RWPE1 (cell line): ENCODE data around the gene FAM221B.

Source experiments
- CTCF ChIA-PET: fragments of 350-600 bp; sonication (Branson Sonifier 250); formaldehyde crosslinking; extraction: SDS; loops from one replicate; lab custom pipeline; 2021; lab: Yijun Ruan, JAX
- POLR2A ChIA-PET: fragments of 400-600 bp; formaldehyde crosslinking; extraction: SDS; loops from one replicate; lab custom pipeline; 2020; ENCODE audit warnings: antibody characterized with exemption; ENCODE audit not compliant: low non-redundant PET; lab: Yijun Ruan, JAX
- DNase-seq: peaks from one replicate; pipeline ENCODE4 v3.0.0; 2012; ENCODE audit warnings: low spot score
- H3K27ac ChIP-seq: fragments of 450-650 bp; 2 replicates; pipeline ENCODE4 v1.5.1; 2017
- TF ChIP-seq, protein P1 (sequence below): fragments of 450-650 bp; conservative IDR thresholded peaks from 2 replicates; pipeline ENCODE4 v1.5.1; 2017; ENCODE audit warnings: low read depth, mild to moderate bottlenecking

FAM221B gene

DNA sequence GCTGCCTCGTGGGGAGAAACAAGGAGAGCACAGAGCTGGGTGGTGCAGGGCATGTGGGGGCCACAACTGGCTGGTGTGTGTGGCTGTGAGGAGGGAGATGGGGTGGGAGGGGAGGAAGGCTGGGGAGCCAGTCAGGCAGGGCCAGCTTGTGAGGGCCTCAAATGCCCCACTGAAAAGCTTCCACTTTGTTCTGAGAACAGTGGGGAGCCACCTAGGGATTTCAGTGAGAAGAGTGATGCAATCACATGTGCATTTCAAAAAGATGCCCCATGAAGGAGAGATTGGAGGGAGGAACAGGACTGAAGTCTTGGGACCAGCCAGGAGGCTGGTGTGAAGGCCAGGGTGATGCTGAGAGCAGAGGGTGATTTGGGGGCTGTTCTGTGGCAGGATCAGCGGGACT lies 40.4 kb upstream of the FAM221B start:
- CTCF ChIA-PET: interaction anchor here (0.7 kb wide), 1 partner anchor 141 kb away, joined by 3 read pairs; no protein-coding TSS in a partner anchor
- TF ChIP-seq, protein P1, sequence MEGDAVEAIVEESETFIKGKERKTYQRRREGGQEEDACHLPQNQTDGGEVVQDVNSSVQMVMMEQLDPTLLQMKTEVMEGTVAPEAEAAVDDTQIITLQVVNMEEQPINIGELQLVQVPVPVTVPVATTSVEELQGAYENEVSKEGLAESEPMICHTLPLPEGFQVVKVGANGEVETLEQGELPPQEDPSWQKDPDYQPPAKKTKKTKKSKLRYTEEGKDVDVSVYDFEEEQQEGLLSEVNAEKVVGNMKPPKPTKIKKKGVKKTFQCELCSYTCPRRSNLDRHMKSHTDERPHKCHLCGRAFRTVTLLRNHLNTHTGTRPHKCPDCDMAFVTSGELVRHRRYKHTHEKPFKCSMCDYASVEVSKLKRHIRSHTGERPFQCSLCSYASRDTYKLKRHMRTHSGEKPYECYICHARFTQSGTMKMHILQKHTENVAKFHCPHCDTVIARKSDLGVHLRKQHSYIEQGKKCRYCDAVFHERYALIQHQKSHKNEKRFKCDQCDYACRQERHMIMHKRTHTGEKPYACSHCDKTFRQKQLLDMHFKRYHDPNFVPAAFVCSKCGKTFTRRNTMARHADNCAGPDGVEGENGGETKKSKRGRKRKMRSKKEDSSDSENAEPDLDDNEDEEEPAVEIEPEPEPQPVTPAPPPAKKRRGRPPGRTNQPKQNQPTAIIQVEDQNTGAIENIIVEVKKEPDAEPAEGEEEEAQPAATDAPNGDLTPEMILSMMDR: no peak
- no peak for DNase-seq
- POLR2A ChIA-PET: interaction anchor here (0.6 kb wide), 1 partner anchor 40 kb away, joined by 4 read pairs; the partner anchor contains the start of gene TMEM8B
- H3K27ac ChIP-seq: peak overlapping the region; percentile 0; the same call in 1 of the 2 replicates

DNA sequence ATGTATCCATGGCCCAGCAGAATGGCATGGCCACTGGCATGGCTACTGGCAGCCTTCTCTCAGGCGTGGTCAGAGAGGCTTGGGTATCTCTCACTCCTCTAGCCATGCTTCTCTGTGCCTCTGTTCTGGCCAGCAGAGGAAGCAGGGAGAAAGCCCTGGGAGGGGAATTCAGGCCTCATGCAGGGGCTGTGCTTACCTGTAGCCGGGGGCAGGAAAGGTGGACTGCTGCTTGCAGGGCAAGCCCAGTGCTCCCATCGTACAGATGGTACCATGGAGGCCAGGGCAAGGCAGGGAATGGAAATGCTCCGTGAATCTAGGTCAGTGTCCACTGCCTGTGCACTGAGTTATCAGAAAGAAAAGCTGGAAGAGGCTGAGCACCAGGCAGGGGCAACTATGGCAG lies 39.0 kb upstream of the FAM221B start:
- ChIA-PET POLR2A (no interaction called here), CTCF (no interaction called here)
- TF ChIP-seq, protein P1: no peak
- DNase-seq: no peak
- H3K27ac ChIP-seq: no peak overlapping the region

DNA sequence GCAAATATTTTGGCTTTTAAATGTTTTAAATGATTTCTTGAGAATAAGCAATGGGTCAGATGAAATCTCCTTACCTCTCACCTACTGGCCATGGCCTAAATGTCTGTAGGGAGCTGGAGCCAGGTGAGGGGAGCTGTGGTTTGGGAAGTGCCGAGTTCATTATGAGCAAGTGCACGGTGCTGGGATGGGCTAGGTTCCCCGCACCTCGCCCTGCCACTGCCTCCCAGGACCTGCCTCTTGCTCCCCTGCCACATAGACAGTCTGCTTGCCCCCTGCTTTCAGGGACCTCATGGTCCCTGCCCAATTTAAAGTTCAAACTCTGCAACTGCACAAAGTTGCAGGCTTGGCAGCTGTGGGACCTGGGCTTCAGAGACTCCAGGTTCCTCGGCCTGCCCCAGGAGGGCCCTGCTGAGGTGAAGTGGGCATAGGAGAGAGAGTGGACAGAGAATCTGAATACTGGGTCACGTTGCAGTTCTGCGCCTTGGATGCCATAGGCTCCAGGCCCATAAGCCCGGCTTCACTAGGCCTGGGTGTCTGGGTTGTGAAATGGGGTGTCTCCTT lies 36.2 kb upstream of the FAM221B start:
- no peak overlapping the region for H3K27ac ChIP-seq
- ChIA-PET POLR2A (no interaction called here), CTCF (interaction anchor here (0.6 to 1.6 kb wide), 3 partner anchors 17 to 51 kb away, joined by 3 to 6 read pairs (median 6); no protein-coding TSS in a partner anchor)
- DNase-seq: no peak
- TF ChIP-seq, protein P1: no peak

DNA sequence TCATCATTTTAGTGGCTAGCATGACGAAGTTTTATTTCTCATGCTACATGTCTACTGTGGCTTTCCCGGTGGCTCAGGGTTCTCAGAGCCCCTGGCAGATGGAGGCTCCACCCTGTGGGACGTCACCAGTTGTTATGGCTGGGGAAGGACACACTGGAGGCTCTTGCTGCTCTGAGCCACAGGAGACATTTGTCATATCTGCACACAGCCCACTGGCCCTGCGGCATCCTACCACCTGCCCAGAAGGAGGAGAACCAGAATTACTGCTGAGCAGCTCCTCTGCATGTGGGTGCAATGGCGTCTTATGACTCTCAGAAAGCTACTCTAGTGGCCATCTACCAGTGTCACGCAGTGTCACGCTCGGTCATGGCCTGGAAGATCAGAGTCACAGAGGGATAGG lies 35.1 kb upstream of the FAM221B start:
- DNase-seq: no peak
- POLR2A ChIA-PET: no interaction called here
- CTCF ChIA-PET: interaction anchor here (1.6 kb wide), 1 partner anchor 19 kb away, joined by 6 read pairs; no protein-coding TSS in a partner anchor
- TF ChIP-seq, protein P1: no peak
- no peak overlapping the region for H3K27ac ChIP-seq

DNA sequence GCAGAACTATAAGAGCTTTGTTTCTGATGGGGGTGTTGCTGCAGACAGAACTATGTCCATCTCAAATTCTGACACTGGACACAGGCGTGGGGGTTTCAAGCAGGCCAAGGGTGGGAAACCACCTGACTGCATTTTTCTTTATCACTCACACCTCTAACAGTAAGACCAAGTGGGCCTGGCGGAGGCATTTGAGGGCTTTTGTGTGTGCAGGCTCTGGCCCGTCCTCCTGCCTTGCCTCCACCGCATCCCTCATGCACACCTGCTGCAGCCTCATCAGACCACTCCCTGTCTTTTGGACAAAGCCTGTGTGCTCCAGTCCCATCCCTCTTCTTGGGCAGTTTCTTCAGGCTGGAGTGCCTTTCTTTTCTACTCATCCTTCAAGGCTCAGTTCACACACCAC lies 33.8 kb upstream of the FAM221B start:
- H3K27ac ChIP-seq: no peak overlapping the region
- ChIA-PET POLR2A (no interaction called here), CTCF (interaction anchor here (2.0 kb wide), 1 partner anchor 20 kb away, joined by 6 read pairs; no protein-coding TSS in a partner anchor)
- DNase-seq: no peak
- TF ChIP-seq, protein P1: no peak

DNA sequence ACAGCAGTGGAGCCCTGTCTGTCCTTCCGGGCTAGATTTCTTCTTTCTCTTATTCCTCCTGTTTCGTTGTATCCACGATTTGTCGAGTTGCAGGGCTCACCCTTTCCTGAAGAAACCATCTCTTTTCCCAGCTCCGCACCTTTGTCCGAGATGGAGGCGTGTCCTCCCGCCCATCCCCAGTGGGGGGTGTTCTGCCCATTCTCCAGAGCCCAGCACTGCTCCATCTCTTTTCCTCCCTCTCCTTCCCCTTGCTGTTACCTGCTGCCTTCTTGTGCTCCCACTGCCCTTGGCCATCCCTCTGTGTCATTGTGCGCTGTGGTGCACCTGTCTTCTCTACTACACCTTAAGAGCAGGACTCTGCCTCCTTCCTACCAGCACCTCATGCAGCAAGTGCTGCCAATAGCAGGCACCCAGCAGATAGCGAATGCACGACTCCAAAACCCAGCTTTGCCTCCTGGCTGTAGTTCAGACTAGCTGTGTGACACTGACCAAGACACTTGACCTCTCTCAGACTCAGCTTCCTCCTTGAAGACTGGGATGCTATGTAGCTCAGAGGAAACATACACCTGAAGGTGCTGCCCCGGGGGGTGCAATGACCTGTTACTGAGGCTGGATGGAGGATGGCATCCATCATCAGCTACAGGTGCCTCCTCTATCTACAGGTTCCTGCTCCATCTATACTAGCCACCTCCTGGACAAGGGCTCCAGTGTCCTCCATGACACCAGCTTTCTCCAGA lies 32.8 kb upstream of the FAM221B start:
- DNase-seq: no peak
- no peak overlapping the region for H3K27ac ChIP-seq
- ChIA-PET POLR2A (no interaction called here), CTCF (interaction anchor here (0.5 to 2.0 kb wide), 3 partner anchors 21 to 323 kb away, joined by 3 to 6 read pairs (median 3); no protein-coding TSS in a partner anchor)
- TF ChIP-seq, protein P1: no peak
